SK-N-SH treated with all-trans-retinoic acid at 6 μM for 48 hours (cell line): Measurements from ENCODE around the gene B3GALT2.

Experiments
- ARNTL ChIP-seq: fragments of 450-650 bp; formaldehyde crosslinking; IDR thresholded peaks from 2 replicates; pipeline ENCODE4 v1.5.0; 2020; ENCODE audit warnings: low read depth, mild to moderate bottlenecking, moderate library complexity, borderline replicate concordance
- CREB5 ChIP-seq: fragments of 250-450 bp; sonication (Bioruptor Pico); IDR thresholded peaks from 2 replicates; pipeline ENCODE4 v1.5.1; 2020; ENCODE audit warnings: low read depth, mild to moderate bottlenecking, moderate library complexity
- CSDC2 ChIP-seq: fragments of 250-450 bp; sonication (Bioruptor Pico); IDR thresholded peaks from 2 replicates; pipeline ENCODE4 v1.5.0; 2020; ENCODE audit warnings: mild to moderate bottlenecking, moderate library complexity
- ESRRG ChIP-seq: fragments of 250-450 bp; sonication (Bioruptor Pico); IDR thresholded peaks from 2 replicates; pipeline ENCODE4 v1.6.1; 2021; ENCODE audit warnings: mild to moderate bottlenecking
- PATZ1 ChIP-seq: fragments of 250-450 bp; sonication (Bioruptor Pico); IDR thresholded peaks from 2 replicates; pipeline ENCODE4 v1.8.0; 2020; ENCODE audit warnings: mild to moderate bottlenecking, moderate library complexity, borderline replicate concordance
- PPARA ChIP-seq: fragments of 250-450 bp; sonication (Bioruptor Pico); IDR thresholded peaks from 2 replicates; pipeline ENCODE4 v1.5.0; 2020; ENCODE audit warnings: mild to moderate bottlenecking, borderline replicate concordance
- RARB ChIP-seq: fragments of 250-450 bp; sonication (Bioruptor Pico); IDR thresholded peaks from 2 replicates; pipeline ENCODE4 v1.8.0; 2021; ENCODE audit warnings: mild to moderate bottlenecking, moderate library complexity
- SNAI2 ChIP-seq: fragments of 250-450 bp; sonication (Bioruptor Pico); IDR thresholded peaks from 2 replicates; pipeline ENCODE4 v1.5.0; 2020; ENCODE audit warnings: mild to moderate bottlenecking, moderate library complexity
- TCF4 ChIP-seq: fragments of 250-450 bp; sonication (Bioruptor Pico); IDR thresholded peaks from 2 replicates; pipeline ENCODE4 v1.8.0; 2021; ENCODE audit warnings: mild to moderate bottlenecking, moderate library complexity, borderline replicate concordance
- ZFP3 ChIP-seq: fragments of 250-450 bp; sonication (Bioruptor Pico); IDR thresholded peaks from 2 replicates; pipeline ENCODE4 v1.5.0; 2020; ENCODE audit warnings: mild to moderate bottlenecking, moderate library complexity
- ZFP30 ChIP-seq: fragments of 450-650 bp; formaldehyde crosslinking; IDR thresholded peaks from 2 replicates; pipeline ENCODE4 v1.5.0; 2022; ENCODE audit warnings: mild to moderate bottlenecking, moderate library complexity
- ZNF565 ChIP-seq: fragments of 450-650 bp; formaldehyde crosslinking; conservative IDR thresholded peaks from 2 replicates; pipeline ENCODE4 v1.5.0; 2020; ENCODE audit warnings: low read depth, mild to moderate bottlenecking, moderate library complexity
- ZNF8 ChIP-seq: fragments of 450-650 bp; formaldehyde crosslinking; IDR thresholded peaks from 2 replicates; pipeline ENCODE4 v1.5.0; 2020; ENCODE audit warnings: mild to moderate bottlenecking, moderate library complexity

DNA sequence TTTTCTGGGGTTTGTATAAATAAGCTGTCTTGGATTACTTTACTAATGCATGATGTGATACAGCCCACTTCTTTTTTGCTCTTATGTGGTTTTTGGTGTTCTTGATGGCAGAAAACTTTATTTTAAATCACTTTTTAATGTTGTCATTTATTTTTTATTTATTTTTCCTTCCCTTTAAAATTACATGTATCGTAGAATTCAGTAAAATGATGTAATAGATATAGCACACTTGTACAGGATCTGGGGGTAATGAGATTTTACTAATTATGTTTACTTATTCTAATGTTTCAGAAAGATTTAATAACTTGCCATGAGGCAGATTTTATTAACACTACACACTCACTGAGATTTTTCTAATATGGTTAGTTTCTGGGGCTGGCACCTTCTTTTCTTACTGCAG lies 701 bp upstream of the B3GALT2 start:
- TF ChIP-seq TCF4 (CRISPR knock-in tag): no peak
- TF ChIP-seq ARNTL (CRISPR knock-in tag): no peak
- TF ChIP-seq PATZ1 (CRISPR knock-in tag): no peak
- TF ChIP-seq ZFP30: no peak
- TF ChIP-seq ZNF565 (CRISPR knock-in tag): no peak
- TF ChIP-seq PPARA (CRISPR knock-in tag): no peak
- no peak for TF ChIP-seq CREB5 (CRISPR knock-in tag)
- no peak for TF ChIP-seq CSDC2 (CRISPR knock-in tag)
- TF ChIP-seq RARB (CRISPR knock-in tag): no peak
- TF ChIP-seq ZFP3 (CRISPR knock-in tag): no peak
- TF ChIP-seq SNAI2 (CRISPR knock-in tag): no peak
- TF ChIP-seq ZNF8 (CRISPR knock-in tag): no peak
- no peak for TF ChIP-seq ESRRG
